ENCODE measurements around the gene CCDC190. TPM values are rescaled to one million over a fixed set of nuclear protein-coding genes. Genes with fewer than 3 reads are reported as not detected.

CCDC190 gene
- total and polyA plus RNA-seq, 9 donors: 0.43 TPM; not detected in 8

Other genes starting within 250 kb of the CCDC190 start
- gene DDR2, start 228.7 kb downstream of the CCDC190 start, total RNA-seq: 100 to 1,000 TPM in 3 of 7 donors, 10 to 100 TPM in 4; 44.9 to 143 (median 91.7) TPM
- gene DDR2, start 228.7 kb downstream of the CCDC190 start, polyA plus RNA-seq: 10 to 100 TPM; 25.6 to 61.0 TPM
- gene HSD17B7, start 70.5 kb downstream of the CCDC190 start, total RNA-seq: 10 to 100 TPM in 6 of 7 donors, 1 to 10 TPM in 1; 9.0 to 32.0 (median 12.8) TPM
- gene HSD17B7, start 70.5 kb downstream of the CCDC190 start, polyA plus RNA-seq: 10 to 100 TPM; 11.3 to 17.7 TPM
- gene RGS4, start 208.2 kb upstream of the CCDC190 start, total RNA-seq: 10 to 100 TPM in 1 of 7 donors, 1 to 10 TPM in 4, under 1 TPM in 2; 0.20 to 66.7 (median 1.8) TPM
- 10 to 100 TPM in 1 of 2 donors, 1 to 10 TPM in 1; 2.9 to 17.5 TPM for gene RGS4, start 208.2 kb upstream of the CCDC190 start, polyA plus RNA-seq

Measured in ovary (tissue), 9 donors.